HG03097 (cell line): ENCODE measurements around the gene SNX7.

ENCODE experiments used
- ATAC-seq: cut with Tn5 transposase; IDR thresholded peaks from one replicate; pipeline ENCODE4 v1.9.1; 2021; ENCODE audit not compliant: unreplicated experiment, low FRiP score

The SNX7 gene, protein sequence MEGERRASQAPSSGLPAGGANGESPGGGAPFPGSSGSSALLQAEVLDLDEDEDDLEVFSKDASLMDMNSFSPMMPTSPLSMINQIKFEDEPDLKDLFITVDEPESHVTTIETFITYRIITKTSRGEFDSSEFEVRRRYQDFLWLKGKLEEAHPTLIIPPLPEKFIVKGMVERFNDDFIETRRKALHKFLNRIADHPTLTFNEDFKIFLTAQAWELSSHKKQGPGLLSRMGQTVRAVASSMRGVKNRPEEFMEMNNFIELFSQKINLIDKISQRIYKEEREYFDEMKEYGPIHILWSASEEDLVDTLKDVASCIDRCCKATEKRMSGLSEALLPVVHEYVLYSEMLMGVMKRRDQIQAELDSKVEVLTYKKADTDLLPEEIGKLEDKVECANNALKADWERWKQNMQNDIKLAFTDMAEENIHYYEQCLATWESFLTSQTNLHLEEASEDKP

DNA sequence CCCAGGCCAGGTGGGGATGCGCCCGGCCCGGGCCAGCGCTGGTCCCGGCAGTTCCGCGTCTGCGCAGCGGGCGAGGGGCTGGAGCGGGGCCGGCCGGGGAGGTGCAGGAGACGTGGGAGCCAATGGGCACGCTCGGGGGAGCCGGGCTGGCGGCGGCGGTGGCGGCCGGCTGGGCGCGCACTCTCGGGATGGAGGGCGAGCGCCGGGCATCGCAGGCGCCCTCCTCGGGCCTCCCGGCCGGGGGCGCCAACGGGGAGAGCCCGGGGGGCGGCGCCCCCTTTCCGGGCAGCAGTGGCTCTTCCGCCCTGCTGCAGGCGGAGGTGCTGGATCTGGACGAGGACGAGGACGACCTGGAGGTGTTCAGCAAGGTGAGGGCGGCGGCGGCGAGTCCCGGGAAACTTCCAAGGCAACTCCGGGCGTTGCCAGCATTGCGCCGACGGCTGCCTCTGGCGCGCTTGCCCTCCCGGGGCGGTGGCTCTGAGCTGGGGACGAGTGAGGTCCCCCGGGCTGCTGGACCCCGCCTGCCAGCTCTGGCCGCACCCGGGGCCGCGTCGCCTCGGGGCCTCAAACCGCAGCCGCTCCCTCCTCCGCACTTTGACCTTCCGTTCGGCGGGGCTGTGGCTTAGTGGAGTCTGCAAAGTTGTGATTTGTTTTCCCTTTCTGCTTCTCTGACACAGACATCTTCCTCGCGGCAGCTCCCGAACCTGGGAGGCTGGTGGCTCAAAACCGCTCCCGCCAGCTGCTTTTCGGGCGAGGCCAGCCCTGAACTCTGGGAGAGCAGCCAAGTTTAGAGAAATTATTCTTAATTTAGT, at the start of gene SNX7:
TSS of gene SNX7 (plus strand) at position 178 of the 812 bp plus-strand sequence. CDS start at position 189, 11 bp downstream.
- ATAC-seq: peak; percentile 91

DNA sequence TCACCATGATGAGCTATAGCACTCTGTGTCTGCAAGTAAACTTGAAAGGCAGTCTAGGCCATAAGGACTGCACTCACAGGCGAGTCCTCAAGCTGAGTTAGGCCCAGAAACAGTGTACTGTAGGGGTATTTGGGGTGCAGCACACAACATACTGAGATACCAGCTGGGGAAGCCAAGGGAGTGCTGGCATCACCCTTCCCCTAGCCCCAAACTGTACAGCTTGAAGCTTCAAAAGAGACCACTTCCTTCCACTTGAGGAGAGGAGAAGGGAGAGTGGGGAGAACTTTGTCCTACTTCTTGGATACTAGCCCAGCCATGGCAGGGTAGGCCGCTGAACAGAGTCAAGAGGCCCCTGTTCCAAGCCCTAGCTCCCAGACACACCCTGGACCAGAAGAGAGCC, 24.2 kb upstream of the SNX7 start:
- ATAC-seq: no peak

DNA sequence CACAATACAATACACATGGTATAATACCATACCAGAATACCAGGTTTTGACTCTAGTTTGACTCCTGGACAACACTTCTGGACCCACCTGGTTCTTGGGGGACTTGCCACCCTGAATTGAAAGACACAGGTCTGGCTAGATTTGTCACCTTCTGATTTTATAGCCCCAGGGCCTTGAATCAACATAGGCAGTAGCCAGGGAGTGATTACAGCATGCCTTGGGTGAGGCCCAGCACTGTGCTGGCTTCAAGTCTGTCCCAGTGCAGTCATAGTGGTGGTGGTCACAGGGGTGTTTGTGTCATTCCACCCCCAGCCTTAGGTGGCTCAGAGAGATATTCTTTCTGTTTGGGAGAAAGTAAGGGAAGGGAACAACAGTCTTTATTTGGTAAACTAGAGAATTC, 23.3 kb upstream of the SNX7 start:
- ATAC-seq: no peak

DNA sequence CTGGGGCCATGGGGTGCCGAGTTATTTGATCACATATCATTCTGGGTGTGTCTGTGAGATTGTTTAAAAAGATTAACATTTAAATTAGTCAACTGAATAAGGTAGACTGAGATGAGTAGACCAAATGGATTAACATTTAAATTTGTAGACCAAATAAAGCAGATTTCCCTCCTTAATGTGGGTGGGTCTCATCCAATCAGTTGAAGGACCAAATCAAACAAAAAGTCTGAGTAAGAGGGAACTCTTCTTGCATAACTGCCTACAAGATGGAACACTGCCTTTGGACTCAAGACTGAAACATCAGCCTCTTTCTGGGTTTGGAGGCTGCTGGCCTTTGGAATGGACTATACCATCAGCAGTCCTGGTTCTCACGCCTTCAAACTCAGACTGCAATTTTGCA, 17.0 kb upstream of the SNX7 start:
- no peak for ATAC-seq

DNA sequence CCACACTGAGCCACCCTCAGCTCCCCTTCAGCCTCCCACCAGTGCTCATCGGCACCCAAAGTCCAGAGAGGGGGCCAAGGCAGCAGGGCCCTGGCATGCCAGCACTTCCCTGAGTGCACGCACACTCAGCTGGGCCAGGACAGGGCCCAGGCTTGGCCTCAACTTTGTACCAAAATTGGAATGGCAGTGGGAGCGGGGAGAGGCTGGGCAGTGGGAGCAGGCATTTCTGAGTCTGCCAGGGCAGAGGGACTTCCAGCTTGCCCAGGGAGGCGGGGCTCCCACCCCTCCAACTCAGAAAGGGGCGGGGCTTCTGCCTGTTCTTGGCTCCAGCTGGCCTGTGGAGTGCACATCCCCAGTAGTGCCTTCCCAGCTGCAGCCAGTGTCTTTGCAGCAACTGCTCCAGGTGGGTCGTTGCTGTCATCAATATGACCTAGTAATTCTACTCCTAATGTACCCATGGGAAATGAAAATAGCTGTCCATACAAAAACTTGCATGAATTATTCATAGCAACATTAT, 10.3 kb upstream of the SNX7 start:
- ATAC-seq: no peak

DNA sequence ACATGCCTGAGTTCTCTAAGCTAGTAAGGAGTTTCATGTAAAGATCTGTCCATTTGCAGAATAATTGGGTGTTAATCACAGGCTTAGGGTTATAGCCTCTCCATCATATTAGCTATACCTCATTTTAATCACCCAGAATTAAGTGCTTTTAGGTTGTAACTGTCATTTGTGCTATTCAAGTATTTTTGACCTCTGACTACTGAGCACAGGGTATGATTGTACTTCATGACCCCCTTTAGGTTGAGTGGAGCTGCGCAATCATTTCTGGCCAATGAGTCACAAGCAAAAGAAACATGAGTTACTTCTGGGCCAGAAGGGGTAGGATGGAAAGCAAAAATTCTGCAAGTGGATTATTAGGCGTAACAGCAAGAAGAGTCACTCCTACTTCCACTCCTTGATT, 8.4 kb upstream of the SNX7 start:
- ATAC-seq: no peak

DNA sequence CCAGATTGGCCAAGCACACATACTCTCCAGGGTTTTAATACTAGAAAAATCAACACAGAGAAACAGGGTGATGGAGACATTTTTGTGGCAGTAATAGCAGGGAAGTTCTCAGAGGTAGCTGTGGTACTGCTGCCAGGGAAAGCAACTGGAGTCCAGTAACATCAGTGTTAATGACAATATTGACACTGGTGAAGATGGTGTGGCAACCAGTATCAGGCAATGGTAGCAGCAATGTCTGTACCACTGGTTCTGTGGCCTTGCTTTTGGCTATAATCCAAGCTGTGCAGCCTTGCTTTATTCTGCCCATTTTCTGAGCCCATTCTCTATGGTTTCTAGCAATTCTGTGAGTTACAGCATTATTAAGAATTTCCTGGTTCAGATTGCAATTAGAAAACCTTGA, 1.6 kb upstream of the SNX7 start:
- ATAC-seq: no peak

DNA sequence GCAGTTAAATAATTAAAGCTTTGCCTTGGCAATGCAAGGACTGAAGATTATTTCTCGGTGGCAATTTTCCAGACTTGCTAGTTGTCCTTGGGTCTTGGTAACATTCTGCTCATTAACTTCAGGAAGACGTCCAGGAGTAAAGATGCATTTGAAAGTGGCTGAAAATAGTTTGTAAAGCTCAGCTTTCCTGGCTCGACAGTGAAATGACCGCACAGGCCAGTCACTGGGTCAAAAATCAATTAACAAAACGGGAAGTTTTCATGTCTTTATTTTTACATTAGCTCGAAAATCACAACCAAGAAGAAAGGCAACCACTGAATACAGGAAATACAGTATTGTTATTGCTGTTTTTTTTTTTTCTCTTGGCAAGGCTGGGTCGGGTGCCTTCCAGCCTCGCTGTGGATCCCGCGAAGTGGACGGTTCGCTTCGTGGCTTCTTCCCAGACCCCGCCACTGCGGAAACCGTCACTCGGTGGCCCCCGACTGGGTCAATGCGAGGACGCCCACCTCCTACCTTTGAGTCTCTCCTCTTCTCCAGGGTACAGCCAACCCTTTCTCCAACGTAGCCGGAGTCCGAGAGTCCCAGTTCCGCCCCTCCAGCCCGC, 479 bp upstream of the SNX7 start:
- ATAC-seq: peak; percentile 6

DNA sequence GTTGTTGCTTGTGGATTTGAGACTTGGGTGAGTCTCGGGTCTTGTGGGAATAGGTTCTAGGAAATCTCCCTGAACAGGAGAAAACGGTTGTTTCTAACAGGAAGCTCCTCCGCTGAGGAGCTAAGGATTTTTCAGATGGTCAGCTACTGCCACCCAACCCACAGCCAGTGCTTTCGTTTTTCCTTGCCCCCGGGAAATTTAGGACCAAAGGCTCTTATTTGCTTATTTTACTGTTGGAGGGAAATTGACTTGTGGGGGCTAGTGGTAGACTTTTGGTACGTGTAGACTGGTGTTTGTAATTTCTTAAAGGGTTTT, 792 bp downstream of the SNX7 start:
- ATAC-seq: no peak

DNA sequence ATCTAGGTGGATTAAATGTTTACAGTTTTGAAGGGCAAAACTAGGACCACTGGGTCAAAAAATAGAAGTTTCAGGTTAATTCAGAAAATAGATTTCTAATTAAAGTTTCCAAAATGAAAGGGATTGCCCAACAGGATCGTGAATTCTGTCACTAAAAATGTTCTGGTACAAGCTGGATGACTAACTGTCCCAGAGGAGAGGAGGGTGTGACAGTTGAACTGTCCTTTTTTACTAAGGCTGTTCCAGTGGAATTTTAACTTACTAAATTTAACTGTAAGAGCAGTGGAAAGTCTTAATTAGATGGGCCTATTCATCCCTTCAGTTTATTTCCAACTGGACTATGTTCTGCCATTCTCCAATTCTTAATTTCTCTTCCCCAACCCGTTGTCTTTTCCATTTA, 7.2 kb downstream of the SNX7 start:
- ATAC-seq: no peak

DNA sequence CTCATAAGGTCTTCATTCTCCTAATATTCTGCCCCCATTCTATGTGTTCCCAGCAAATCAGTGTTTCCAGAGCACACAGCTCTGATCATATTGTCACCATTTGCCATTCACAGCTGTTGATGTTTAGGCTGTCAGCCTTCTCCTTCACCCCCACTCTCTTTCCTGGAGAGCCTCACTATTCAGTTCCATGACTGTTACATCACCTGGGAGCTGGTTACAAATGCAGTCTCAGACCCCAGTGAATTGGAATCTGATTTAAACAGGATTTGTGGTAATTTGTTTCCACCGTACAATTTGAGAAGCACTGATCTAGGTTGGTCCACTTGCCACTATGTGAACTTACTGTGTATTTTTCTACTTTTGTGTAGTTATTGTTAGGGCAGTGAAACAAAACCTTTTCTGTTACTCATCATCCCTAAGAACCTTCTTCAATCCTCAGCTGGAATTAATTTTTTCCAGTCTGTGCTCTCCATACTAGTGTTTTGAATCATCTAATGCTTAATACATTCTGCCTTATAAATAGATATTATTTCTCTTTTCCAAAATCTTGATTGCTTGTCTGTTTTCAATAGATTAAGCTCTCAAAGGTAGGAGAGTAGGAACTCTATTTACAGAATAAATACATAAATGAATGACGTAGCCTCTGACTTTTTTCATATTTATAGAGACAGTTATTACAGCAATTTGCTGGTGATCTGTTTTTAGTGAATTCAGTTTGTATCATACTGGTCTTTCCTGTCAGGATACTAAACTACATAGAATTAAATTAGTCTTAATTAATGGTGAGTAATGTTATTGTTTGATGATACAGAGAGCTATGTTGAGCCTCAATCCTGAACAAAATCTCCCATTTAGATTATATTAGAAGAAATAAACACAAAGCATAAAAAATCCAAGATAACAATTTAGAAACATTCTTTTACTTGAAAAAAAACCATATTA, 8.1 kb downstream of the SNX7 start:
- no peak for ATAC-seq

DNA sequence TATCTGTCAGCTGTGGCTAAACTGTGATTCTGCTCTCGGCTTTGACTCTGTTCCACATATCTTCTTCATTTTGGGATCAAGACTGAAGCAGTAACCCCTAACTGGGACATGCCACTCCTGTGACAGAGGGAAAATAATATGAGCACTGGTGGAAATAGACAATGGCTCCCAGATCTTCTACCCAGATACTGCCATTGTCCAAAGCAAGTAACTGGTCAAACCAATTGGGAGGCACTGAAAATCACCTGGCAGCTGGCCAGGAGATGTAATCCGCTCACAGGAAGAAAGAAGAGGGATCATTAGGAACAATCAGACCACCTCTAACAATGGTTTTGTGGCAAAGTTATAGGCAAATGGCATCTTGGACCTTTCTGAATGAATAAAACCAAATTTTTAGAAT, 10.7 kb downstream of the SNX7 start:
- no peak for ATAC-seq

DNA sequence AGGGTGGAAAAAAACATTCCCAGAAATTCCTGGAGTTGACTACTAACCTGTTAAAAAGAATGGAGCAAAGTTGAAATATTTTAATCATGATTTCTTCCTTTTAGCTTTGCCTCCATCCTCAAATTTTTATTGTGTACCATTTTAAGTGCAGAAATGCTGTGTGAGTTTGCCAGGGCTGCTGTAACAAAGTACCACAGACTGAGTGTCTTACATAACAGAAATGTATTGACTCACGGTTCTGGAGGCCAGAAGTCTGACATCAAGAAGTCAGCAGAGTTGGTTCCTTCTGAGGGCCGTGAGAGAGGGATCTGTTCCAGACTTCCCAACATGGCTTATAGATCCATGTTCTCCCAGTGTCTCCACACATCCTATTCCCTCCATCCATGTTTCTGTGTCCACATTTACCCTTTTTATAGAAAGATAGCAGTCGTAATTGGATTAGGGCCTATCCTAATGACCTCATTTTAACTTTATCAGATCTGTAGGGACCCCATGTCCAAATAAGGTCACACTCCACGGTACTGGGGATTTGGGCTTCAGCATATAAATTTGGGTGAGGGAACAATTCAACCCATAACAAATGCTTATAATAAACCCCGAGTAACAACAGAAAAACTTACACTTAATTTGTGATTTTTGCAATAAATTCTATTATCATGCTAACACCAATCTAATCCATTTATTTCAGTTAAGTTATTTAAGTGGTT, 12.7 kb downstream of the SNX7 start:
- ATAC-seq: no peak

DNA sequence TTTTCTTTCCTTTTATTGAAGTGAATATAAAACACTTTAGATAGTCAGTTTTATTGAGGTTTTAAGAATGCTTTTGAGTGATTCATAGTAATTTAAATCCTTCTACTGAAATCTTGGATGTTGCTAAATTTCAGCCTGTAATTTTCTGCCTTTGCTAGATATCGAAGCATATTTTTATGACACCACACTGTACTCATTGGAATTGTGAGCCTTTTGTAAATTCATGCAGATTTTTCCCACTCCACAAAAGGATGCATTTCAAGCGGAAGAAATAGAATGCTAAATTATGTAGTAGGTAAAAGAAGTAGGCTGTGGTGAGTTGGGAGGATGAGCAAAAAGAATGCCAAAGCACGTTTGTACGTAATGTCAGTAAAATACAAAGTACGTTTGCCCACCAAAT, 13.8 kb downstream of the SNX7 start:
- ATAC-seq: no peak

DNA sequence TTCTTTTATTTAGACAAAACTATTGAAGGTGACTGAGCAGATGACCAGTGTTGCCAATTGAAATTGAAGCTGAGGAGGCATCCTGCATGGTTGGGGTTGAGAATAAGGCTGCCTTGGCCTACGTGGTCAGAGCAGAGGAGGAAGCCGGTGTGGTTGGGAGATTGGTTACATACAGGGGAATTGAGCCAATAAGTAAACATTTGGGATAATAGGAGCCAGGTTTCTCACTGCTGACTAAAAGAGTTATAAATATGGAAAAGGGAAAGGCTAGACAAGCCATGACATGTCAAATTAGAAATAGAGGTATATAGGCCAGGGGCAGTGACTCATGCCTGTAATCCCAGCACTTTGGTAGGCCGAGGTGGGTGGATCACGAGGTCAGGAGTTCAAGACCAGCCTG, 15.8 kb downstream of the SNX7 start:
- ATAC-seq: no peak

DNA sequence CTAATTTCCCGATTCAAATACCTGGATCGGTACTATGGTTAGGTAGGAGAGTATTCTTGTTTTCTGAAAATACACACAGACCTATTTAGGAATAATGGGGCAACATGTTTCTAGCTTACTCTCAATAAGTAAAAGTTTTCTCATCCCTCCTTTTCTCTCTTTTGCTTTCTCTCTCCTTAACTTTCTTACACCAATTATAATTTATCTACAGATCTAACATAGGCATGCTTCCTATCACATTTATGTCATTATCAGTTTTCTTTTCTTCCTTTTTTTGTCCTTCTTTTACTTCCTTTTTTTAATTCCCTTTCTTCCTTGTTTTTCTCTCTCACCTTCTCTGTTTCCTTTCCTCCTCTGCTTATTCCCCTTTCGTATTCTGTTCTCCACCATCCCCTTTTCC, 20.3 kb downstream of the SNX7 start:
- no peak for ATAC-seq

DNA sequence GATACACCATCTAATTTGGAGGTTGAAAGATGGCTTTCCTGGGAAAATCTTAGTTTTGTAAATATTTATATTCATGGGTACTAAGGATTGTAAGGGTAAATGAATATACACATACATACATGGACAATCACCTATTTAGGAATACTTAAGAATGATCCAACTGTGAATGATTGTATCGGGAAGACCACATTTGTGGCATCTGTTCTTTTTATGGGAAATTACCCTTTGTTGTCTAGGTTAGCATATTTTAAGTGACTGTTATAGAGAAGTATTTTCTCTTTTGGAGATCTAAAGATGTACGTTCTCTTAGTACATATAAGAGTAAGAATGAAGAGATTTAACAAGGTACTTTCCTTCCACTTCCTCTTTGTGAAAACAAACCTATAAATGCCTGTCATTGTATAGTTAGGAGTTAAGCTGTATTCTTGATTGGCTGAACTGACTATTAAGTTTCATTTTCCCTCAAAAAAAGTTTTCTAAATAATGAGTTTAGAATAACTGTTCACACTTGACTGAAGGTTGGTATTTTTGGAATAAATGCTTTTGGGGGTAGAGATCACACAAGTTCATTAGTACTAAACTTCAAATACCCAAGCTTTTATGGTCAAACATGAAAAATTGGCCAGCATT, 26.7 kb downstream of the SNX7 start:
- no peak for ATAC-seq

DNA sequence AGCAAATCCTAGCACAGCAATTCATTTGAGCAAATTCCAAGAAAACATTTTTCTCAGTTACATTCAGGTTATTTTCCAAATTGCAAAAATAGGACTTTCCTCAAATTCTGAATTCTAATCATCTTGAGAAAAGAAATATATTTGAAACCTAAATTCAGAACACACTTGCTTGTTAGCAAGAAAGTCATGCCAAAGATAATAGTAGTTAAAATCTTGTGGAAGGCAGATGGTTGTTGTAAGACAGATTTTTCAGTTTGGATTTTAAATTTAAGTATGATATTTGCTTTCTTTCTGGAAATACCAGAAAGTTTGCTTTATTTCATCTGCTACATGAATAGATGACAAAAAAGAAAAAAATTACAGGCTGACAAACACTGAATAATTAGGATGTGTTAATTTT, 29.1 kb downstream of the SNX7 start:
- ATAC-seq: no peak

DNA sequence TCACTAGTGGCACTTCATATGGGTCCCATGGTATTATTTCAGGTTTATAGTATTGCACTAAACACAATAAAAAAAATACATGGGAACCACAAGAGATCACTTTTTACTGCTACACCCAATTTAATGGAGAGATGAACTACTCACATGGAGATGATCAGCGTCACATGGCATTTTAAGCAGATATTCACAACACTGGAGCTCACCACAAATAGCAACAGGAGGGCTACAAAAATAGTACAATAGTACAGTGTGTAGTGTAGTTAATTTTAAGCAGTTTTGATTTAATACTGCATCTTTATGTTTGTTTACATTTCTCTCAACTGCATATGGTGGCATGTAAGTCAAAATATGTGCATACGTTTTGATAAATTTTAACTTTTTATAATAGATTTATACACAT, 31.0 kb downstream of the SNX7 start:
- no peak for ATAC-seq
